H1 (cell line): Measurements from ENCODE around the gene CLIC1. TPM values are rescaled to one million over a fixed set of nuclear protein-coding genes. Genes with fewer than 3 reads are reported as not detected.

Source experiments
- CTCF ChIA-PET: fragments of 300-600 bp; sonication (Branson Sonifier 250); formaldehyde crosslinking; loops from one replicate; lab custom pipeline; 2021; ENCODE audit not compliant: partially characterized antibody; lab: Charles Lee
- POLR2A ChIA-PET: fragments of 300-600 bp; sonication (Branson Sonifier 250); formaldehyde crosslinking; loops from one replicate; lab custom pipeline; 2021; ENCODE audit warnings: inconsistent platforms; ENCODE audit not compliant: partially characterized antibody; lab: Charles Lee
- DNase-seq, 2 experiments: peaks; one replicate each; pipeline versions ENCODE4 v3.0.0 to v3.0.0-alpha.2; 2010 to 2022; ENCODE audit warnings: low spot score in 2 of 2, low read depth in 1 of 2, mixed read lengths in 1 of 2
- FAIRE-seq: peaks from 2 replicates; lab custom pipeline; 2011; peaks lifted over from hg19 to GRCh38; lab: Jason Lieb, UNC
- H2AFZ ChIP-seq: 2 replicates; pipeline ENCODE4 v1.8.1; 2012; ENCODE audit warnings: low read length, inconsistent platforms
- H2AK5ac ChIP-seq: 2 replicates; pipeline ENCODE4 v1.6.1; 2013; ENCODE audit warnings: low read depth, low read length
- H2BK120ac ChIP-seq: replicated peaks from 2 replicates; pipeline ENCODE3; 2013; ENCODE audit warnings: low read depth, low read length, inconsistent platforms
- H2BK12ac ChIP-seq: 2 replicates; pipeline ENCODE4 v1.6.1; 2013; ENCODE audit warnings: low read depth, low read length
- H2BK15ac ChIP-seq: 2 replicates; pipeline ENCODE4 v1.6.1; 2013; ENCODE audit warnings: low read length
- H2BK20ac ChIP-seq: 2 replicates; pipeline ENCODE4 v1.6.1; 2013; ENCODE audit warnings: low read length
- H2BK5ac ChIP-seq: 2 replicates; pipeline ENCODE4 v1.6.1; 2013; ENCODE audit warnings: low read depth, low read length
- H3K14ac ChIP-seq: 2 replicates; pipeline ENCODE4 v1.6.1; 2013; ENCODE audit warnings: inconsistent platforms; ENCODE audit not compliant: insufficient read length
- H3K18ac ChIP-seq: 2 replicates; pipeline ENCODE4 v1.6.1; 2013; ENCODE audit warnings: low read length; ENCODE audit errors: extremely low read depth
- H3K23ac ChIP-seq: 2 replicates; pipeline ENCODE4 v1.6.1; 2013; ENCODE audit warnings: inconsistent platforms; ENCODE audit not compliant: insufficient read length
- H3K23me2 ChIP-seq: 2 replicates; pipeline ENCODE4 v1.6.1; 2013; ENCODE audit warnings: low read depth, low read length
- H3K27ac ChIP-seq: 2 replicates; pipeline ENCODE4 v1.6.1; 2011; ENCODE audit warnings: low read depth, low read length, inconsistent platforms
- H3K27me3 ChIP-seq, 4 experiments: replicated peaks in 1 of 4; 1 replicate in 1 of 4; 2 replicates in 3 of 4; pipeline versions ENCODE4 v1.6.1 to v1.8.1; 2011 to 2013; ENCODE audit warnings: low read length in 3 of 4, mild to moderate bottlenecking in 3 of 4, inconsistent platforms in 2 of 4, mixed read lengths in 2 of 4, moderate library complexity in 1 of 4; ENCODE audit not compliant: control insufficient read depth in 3 of 4, insufficient read depth in 3 of 4; ENCODE audit errors: extremely low read depth in 1 of 4
- H3K36me3 ChIP-seq, 4 experiments: 2 replicates each; pipeline versions ENCODE4 v1.6.1 to v1.8.1; 2011 to 2013; ENCODE audit warnings: mild to moderate bottlenecking in 4 of 4, low read length in 3 of 4, moderate library complexity in 2 of 4, control low read depth in 1 of 4, inconsistent platforms in 1 of 4; ENCODE audit not compliant: insufficient read depth in 4 of 4, control insufficient read depth in 2 of 4
- H3K4ac ChIP-seq: replicated peaks from 2 replicates; pipeline ENCODE3; 2013; ENCODE audit warnings: low read length, low read depth, mixed read lengths, inconsistent platforms; ENCODE audit not compliant: insufficient read length
- H3K4me1 ChIP-seq, 4 experiments: replicated peaks in 1 of 4; 1 replicate in 1 of 4; 2 replicates in 3 of 4; pipeline versions ENCODE4 v1.6.1 to v1.8.1; 2011 to 2013; ENCODE audit warnings: low read length in 3 of 4, inconsistent platforms in 2 of 4, mixed read lengths in 1 of 4; ENCODE audit not compliant: insufficient read depth in 4 of 4, control insufficient read depth in 3 of 4
- H3K4me2 ChIP-seq, 2 experiments: 2 replicates each; pipeline versions ENCODE4 v1.6.1 to v1.8.1; 2011 to 2013; ENCODE audit warnings: low read depth in 2 of 2, low read length in 2 of 2, control low read depth in 1 of 2, inconsistent platforms in 1 of 2, mild to moderate bottlenecking in 1 of 2; ENCODE audit not compliant: insufficient read depth in 1 of 2
- H3K4me3 ChIP-seq, 4 experiments: fragments of 200-600, 300-600 bp in 1 of 4; sonication (generic), shearing (Covaris generic), sonication (Bioruptor Twin) in 1 of 4; 2 replicates each; pipeline versions ENCODE4 v1.5.1 to v1.8.1; 2011 to 2016; ENCODE audit warnings: low read length in 4 of 4, low read depth in 3 of 4, control low read depth in 2 of 4, inconsistent platforms in 2 of 4, mild to moderate bottlenecking in 2 of 4, mixed read lengths in 1 of 4, moderate library complexity in 1 of 4; ENCODE audit not compliant: insufficient read depth in 2 of 4; ENCODE audit errors: extremely low read depth in 1 of 4
- H3K56ac ChIP-seq: replicated peaks from 2 replicates; pipeline ENCODE3; 2013; ENCODE audit warnings: low read depth, mild to moderate bottlenecking, mixed read lengths, low read length, inconsistent platforms; ENCODE audit not compliant: insufficient read length
- H3K79me1 ChIP-seq: 2 replicates; pipeline ENCODE4 v1.6.1; 2013; ENCODE audit warnings: low read depth, low read length, control low read depth
- H3K79me2 ChIP-seq, 2 experiments: 2 replicates each; pipeline versions ENCODE4 v1.6.1 to v1.8.1; 2012 to 2013; ENCODE audit warnings: low read length in 2 of 2, mild to moderate bottlenecking in 2 of 2, inconsistent platforms in 1 of 2; ENCODE audit not compliant: insufficient read depth in 2 of 2, control insufficient read depth in 1 of 2
- H3K9ac ChIP-seq, 4 experiments: replicated peaks in 1 of 4; 1 replicate in 1 of 4; 2 replicates in 3 of 4; pipeline versions ENCODE4 v1.6.1 to v1.8.1; 2011 to 2013; ENCODE audit warnings: low read depth in 3 of 4, low read length in 3 of 4, control low read depth in 2 of 4, mild to moderate bottlenecking in 2 of 4, moderate library complexity in 2 of 4, inconsistent platforms in 1 of 4; ENCODE audit errors: extremely low read depth in 1 of 4
- H3K9me3 ChIP-seq, 2 experiments: 2 replicates each; pipeline versions ENCODE4 v1.6.1 to v1.8.1; 2012 to 2013; ENCODE audit warnings: mild to moderate bottlenecking in 2 of 2, moderate library complexity in 2 of 2, control low read depth in 1 of 2, inconsistent platforms in 1 of 2, low read depth in 1 of 2, low read length in 1 of 2, mixed read lengths in 1 of 2; ENCODE audit not compliant: insufficient read depth in 2 of 2
- H4K20me1 ChIP-seq, 2 experiments: replicated peaks in 1 of 2; 2 replicates each; pipeline versions ENCODE3 to v1.8.1; 2011 to 2013; ENCODE audit warnings: inconsistent platforms in 2 of 2, low read length in 2 of 2, mild to moderate bottlenecking in 1 of 2; ENCODE audit not compliant: insufficient read depth in 2 of 2, control insufficient read depth in 1 of 2
- H4K5ac ChIP-seq: 2 replicates; pipeline ENCODE4 v1.6.1; 2013; ENCODE audit warnings: low read length, low read depth, mixed read lengths, inconsistent platforms; ENCODE audit not compliant: insufficient read length
- H4K8ac ChIP-seq: 2 replicates; pipeline ENCODE4 v1.8.0; 2013; ENCODE audit warnings: mild to moderate bottlenecking, moderate library complexity, low read length, inconsistent platforms; ENCODE audit not compliant: insufficient read depth; ENCODE audit errors: extremely low read depth
- H4K91ac ChIP-seq: replicated peaks from 2 replicates; pipeline ENCODE3; 2013; ENCODE audit warnings: low read length, mixed read lengths, inconsistent platforms; ENCODE audit not compliant: insufficient read length
- ASH2L ChIP-seq: fragments of 200-600, 300-600 bp; sonication (generic); IDR thresholded peaks from one replicate; pipeline ENCODE4 v1.7.1; 2017; ENCODE audit warnings: low read length
- BCL11A ChIP-seq, 2 experiments: IDR thresholded peaks; one replicate each; pipeline ENCODE4 v1.6.1; 2011; ENCODE audit warnings: low read depth in 2 of 2, low read length in 2 of 2, mild to moderate bottlenecking in 2 of 2
- EGR1 ChIP-seq: IDR thresholded peaks from 2 replicates; pipeline ENCODE4 v1.6.1; 2011; ENCODE audit warnings: low read depth, low read length, borderline replicate concordance
- EZH2 ChIP-seq: fragments of 200-600 bp; sonication (generic); IDR thresholded peaks from 2 replicates; pipeline ENCODE4 v1.7.1; 2012; ENCODE audit warnings: low read depth, mild to moderate bottlenecking, moderate library complexity, low read length, inconsistent platforms; ENCODE audit not compliant: severe bottlenecking
- JUND ChIP-seq: IDR thresholded peaks from 2 replicates; pipeline ENCODE4 v1.6.1; 2011; ENCODE audit warnings: mild to moderate bottlenecking, improper control_type of control experiment, low read length
- KDM1A ChIP-seq: fragments of 200-600, 300-600 bp; sonication (generic); IDR thresholded peaks from 2 replicates; pipeline ENCODE4 v1.7.1; 2016; ENCODE audit warnings: mild to moderate bottlenecking, low read length, borderline replicate concordance
- RAD21 ChIP-seq, 2 experiments: IDR thresholded peaks in 1 of 2; conservative IDR thresholded peaks in 1 of 2; 2 replicates each; pipeline ENCODE4 v1.6.1; 2011; ENCODE audit warnings: low read depth in 2 of 2, low read length in 2 of 2, improper control_type of control experiment in 1 of 2, inconsistent platforms in 1 of 2, mild to moderate bottlenecking in 1 of 2, moderate library complexity in 1 of 2
- TAF7 ChIP-seq: optimal IDR thresholded peaks from 2 replicates; pipeline ENCODE3; 2011; ENCODE audit warnings: low read depth, mild to moderate bottlenecking, inconsistent platforms, low read length, moderate library complexity, borderline replicate concordance
- TCF12 ChIP-seq: IDR thresholded peaks from 2 replicates; pipeline ENCODE4 v1.6.1; 2011; ENCODE audit warnings: low read depth, mild to moderate bottlenecking, low read length
- ZNF274 ChIP-seq: IDR thresholded peaks from 2 replicates; pipeline ENCODE4 v1.7.0; 2012; ENCODE audit warnings: low read length, borderline replicate concordance; ENCODE audit errors: extremely low read depth
- WGBS, 2 experiments: shearing (Covaris generic) in 1 of 2; methylation state at CpG; one replicate each; pipeline versions ENCODE4 v1.1.6 to v1.1.7; 2013 to 2015; ENCODE audit warnings: low lambda C conversion rate in 2 of 2, mixed read lengths in 2 of 2, inconsistent platforms in 1 of 2, low coverage in 1 of 2, missing lambda C conversion rate in 1 of 2; ENCODE audit not compliant: insufficient replicate concordance in 2 of 2, insufficient coverage in 1 of 2, insufficient read length in 1 of 2; ENCODE audit errors: extremely low coverage in 1 of 2, missing lambda C conversion rate in 1 of 2; 5-methylcytosine and 5-hydroxymethylcytosine counted together
- polyA plus RNA-seq, 7 experiments: library from polyadenylated mRNA; depleted of rRNA in 3 of 7; stranded (reverse) in 5 of 7; unstranded in 2 of 7; fragments of >200 nt in 5 of 7; fragments of 200-250 nt in 2 of 7; gene quantifications; 1 replicate in 5 of 7; 2 replicates in 1 of 7; 4 replicates in 1 of 7; pipeline versions ENCODE4 v1.2.1 to v1.2.3, GENCODE V29; 2011 to 2013; ENCODE audit warnings: missing spikeins in 2 of 7, mixed read lengths in 2 of 7
- total RNA-seq: library from RNA; stranded (reverse); fragmentation: NEBNext Ultra II Directional; extraction: Animal tissue kit (Norgen Biotek cat#: 25700); gene quantifications from 2 replicates; pipeline ENCODE4 v1.2.1, GENCODE V29; 2021
- TF ChIP-seq, protein P1 (sequence below), 3 experiments: IDR thresholded peaks; 1 replicate in 2 of 3; 2 replicates in 1 of 3; pipeline versions ENCODE4 v1.5.1 to v1.6.1; 2011; ENCODE audit warnings: low read length in 3 of 3, mild to moderate bottlenecking in 3 of 3, inconsistent platforms in 2 of 3, low read depth in 1 of 3, moderate library complexity in 1 of 3; ENCODE audit not compliant: insufficient read depth in 1 of 3; ENCODE audit errors: control extremely low read depth in 1 of 3

CLIC1 gene
- total and polyA plus RNA-seq, 2 of the 8 experiments (the other 6 are each of a cell fraction or from before 2014, with no cell fraction given), result 250 to 277 TPM

DNA sequence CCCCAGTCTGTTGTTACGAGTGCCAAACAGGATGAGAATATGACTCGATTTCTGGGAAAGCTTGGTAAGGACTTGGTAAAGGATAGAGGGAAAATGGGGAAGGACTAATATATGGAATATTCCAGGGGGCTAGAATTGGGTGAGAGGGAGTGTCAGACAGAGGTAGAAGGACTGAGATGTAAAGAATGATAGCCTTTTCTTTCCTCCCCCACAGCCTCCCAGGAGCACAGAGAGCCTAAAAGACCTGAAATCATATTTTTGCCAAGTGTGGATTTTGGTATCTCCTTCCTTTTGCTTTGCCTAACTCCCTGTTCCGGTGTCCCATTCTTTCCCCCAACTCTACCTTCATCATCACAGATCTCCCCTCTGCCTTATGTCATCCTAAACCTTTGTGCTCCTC lies 6.6 kb upstream of the CLIC1 start:
- Histone ChIP-seq H2AK5ac (no peak overlapping the region), H3K23me2 (peaks cover 3% of the 10 kb centered on the region), H2BK15ac (no peak overlapping the region), H3K4me2 (no peak overlapping the region), H2BK20ac (no peak overlapping the region), H3K36me3 (peaks cover 0 to 16% (median 0%) of the 10 kb centered on the region in 4 experiments; a peak in 4 of 8 replicates), H4K20me1 (no peaks in the 10 kb centered on the region), H3K27ac (no peak overlapping the region), H3K23ac (no peak overlapping the region), H3K9me3 (no peaks in the 10 kb centered on the region; a peak in 1 of 4 replicates), H3K9ac (no peak overlapping the region; a peak in 1 of 7 replicates), H3K4me3 (no peak overlapping the region), H4K8ac (no peak overlapping the region), H3K14ac (no peak overlapping the region), H3K4me1 (peaks cover 8 to 15% (median 14%) of the 10 kb centered on the region in 4 experiments), H3K56ac (no peak overlapping the region), H2BK12ac (no peak overlapping the region), H3K79me2 (no peaks in the 10 kb centered on the region), H2BK5ac (no peak overlapping the region), H3K27me3 (no peaks in the 10 kb centered on the region), H4K91ac (no peak overlapping the region), H4K5ac (no peak overlapping the region), H2AFZ (no peak overlapping the region), H3K79me1 (no peaks in the 10 kb centered on the region), H3K4ac (no peak overlapping the region), H2BK120ac (no peak overlapping the region), H3K18ac (no peak overlapping the region)
- 95% methylated on average over 3 of the region's 3 CpGs; no CpG with 5 or more reads in 1 of the 2 experiments for WGBS, 2 experiments
- ChIA-PET POLR2A (interaction anchor here (1.4 kb wide), 1 partner anchor 9 kb away, joined by 3 read pairs; no protein-coding TSS in a partner anchor), CTCF (interaction anchor here (5.9 kb wide), 1 partner anchor 14 kb away, joined by 52 read pairs; the partner anchor contains the start of gene DDAH2)
- DNase-seq (no peak), FAIRE-seq (no peak)
- TF ChIP-seq TAF7 (no peak), EZH2 (no peak), KDM1A (no peak), ZNF274 (no peak), BCL11A (IDR thresholded peaks at IDR 0.05; ENCODE audit: low read depth in 2 of 2, low read length in 2 of 2) (no peak), RAD21 (IDR thresholded peaks at IDR 0.05 in 1 of 2, conservative IDR thresholded peaks at IDR 0.05 in 1 of 2; ENCODE audit: low read depth in 2 of 2, low read length in 2 of 2) (no peak), ASH2L (no peak), EGR1 (no peak), TCF12 (no peak), JUND (no peak)
- TF ChIP-seq, protein P1, sequence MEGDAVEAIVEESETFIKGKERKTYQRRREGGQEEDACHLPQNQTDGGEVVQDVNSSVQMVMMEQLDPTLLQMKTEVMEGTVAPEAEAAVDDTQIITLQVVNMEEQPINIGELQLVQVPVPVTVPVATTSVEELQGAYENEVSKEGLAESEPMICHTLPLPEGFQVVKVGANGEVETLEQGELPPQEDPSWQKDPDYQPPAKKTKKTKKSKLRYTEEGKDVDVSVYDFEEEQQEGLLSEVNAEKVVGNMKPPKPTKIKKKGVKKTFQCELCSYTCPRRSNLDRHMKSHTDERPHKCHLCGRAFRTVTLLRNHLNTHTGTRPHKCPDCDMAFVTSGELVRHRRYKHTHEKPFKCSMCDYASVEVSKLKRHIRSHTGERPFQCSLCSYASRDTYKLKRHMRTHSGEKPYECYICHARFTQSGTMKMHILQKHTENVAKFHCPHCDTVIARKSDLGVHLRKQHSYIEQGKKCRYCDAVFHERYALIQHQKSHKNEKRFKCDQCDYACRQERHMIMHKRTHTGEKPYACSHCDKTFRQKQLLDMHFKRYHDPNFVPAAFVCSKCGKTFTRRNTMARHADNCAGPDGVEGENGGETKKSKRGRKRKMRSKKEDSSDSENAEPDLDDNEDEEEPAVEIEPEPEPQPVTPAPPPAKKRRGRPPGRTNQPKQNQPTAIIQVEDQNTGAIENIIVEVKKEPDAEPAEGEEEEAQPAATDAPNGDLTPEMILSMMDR (IDR thresholded peaks at IDR 0.05; ENCODE audit: control extremely low read depth in 1 of 3, insufficient read depth in 1 of 3, low read depth in 1 of 3, low read length in 3 of 3), result no peak
